Testis (tissue), 2 donors: ENCODE results near the gene GRID1.

Source experiments
- POLR2A ChIP-seq: fragments of 450-650 bp; IDR thresholded peaks from one replicate; pipeline ENCODE4 v1.6.1; 2017; ENCODE audit warnings: antibody characterized with exemption, mild to moderate bottlenecking, moderate library complexity
- TF ChIP-seq, protein P1 (sequence below), 3 experiments: fragments of 450-650 bp in 2 of 3; fragments of 200-600 bp in 1 of 3; sonication (generic) in 1 of 3; IDR thresholded peaks; one replicate each; pipeline ENCODE4 v1.5.1; 2016 to 2019; ENCODE audit warnings: antibody characterized with exemption in 3 of 3, mild to moderate bottlenecking in 2 of 3, moderate library complexity in 1 of 3

DNA sequence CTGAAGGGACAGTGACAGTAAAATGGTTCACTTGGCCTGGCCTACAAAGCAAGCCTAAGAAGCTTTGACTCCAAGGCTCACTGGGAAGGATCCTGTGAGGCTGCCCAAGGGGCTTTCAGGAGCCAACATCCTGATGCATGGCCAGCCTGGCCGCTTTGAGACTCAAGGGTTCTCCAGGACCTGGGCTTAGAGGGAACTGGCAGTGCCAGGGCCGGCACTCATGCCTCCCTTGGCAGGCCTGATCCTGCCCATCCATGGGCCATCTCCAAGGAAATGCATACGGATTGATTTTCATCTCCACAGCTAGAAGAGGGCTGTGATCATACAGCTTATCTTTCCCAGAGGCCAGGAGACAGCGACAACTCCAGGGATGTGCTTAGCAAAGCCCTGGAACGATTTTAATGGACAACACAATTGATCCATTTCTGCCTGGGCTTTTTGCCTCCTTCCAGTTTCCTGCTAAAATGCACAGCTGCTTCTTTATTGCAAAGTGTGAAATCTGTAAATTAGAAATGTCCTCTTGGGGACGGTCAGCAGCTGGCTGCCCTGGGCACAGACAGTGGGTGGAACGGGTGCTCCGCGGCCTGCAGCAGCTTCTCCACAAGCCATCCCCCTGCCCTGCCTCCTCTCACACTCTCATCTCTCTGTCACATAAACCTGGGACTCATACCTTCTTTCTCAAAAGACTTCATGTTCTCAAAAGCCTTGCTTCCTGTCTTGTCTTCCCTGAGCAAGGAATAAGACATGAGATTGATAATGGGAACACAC lies 288.5 kb downstream of the GRID1 start:
- TF ChIP-seq, protein P1, sequence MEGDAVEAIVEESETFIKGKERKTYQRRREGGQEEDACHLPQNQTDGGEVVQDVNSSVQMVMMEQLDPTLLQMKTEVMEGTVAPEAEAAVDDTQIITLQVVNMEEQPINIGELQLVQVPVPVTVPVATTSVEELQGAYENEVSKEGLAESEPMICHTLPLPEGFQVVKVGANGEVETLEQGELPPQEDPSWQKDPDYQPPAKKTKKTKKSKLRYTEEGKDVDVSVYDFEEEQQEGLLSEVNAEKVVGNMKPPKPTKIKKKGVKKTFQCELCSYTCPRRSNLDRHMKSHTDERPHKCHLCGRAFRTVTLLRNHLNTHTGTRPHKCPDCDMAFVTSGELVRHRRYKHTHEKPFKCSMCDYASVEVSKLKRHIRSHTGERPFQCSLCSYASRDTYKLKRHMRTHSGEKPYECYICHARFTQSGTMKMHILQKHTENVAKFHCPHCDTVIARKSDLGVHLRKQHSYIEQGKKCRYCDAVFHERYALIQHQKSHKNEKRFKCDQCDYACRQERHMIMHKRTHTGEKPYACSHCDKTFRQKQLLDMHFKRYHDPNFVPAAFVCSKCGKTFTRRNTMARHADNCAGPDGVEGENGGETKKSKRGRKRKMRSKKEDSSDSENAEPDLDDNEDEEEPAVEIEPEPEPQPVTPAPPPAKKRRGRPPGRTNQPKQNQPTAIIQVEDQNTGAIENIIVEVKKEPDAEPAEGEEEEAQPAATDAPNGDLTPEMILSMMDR (IDR thresholded peaks at IDR 0.05): no peak
- no peak for TF ChIP-seq POLR2A
